Measurements from ENCODE around the gene PRG3.

The PRG3 gene

DNA sequence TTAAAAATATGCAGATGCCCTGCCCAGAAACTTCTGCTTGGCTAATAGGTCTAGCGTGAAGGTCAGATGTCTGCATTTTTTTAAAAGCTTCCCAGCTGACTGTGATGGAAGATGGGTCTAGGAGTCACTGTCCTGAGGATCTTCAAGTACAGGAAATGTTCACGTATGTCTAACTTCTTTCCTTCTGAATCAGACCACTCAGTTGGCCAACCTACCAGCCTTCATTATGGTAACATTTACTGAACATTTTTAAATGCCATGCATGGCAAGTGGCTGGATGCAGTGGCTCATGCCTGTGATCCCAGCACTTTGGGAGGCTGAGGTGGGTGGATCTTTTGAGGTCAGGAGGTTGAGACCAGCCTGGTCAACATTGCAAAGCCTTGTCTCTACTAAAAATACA, 10.6 kb upstream of the PRG3 start:
- TF ChIP-seq, protein P1, sequence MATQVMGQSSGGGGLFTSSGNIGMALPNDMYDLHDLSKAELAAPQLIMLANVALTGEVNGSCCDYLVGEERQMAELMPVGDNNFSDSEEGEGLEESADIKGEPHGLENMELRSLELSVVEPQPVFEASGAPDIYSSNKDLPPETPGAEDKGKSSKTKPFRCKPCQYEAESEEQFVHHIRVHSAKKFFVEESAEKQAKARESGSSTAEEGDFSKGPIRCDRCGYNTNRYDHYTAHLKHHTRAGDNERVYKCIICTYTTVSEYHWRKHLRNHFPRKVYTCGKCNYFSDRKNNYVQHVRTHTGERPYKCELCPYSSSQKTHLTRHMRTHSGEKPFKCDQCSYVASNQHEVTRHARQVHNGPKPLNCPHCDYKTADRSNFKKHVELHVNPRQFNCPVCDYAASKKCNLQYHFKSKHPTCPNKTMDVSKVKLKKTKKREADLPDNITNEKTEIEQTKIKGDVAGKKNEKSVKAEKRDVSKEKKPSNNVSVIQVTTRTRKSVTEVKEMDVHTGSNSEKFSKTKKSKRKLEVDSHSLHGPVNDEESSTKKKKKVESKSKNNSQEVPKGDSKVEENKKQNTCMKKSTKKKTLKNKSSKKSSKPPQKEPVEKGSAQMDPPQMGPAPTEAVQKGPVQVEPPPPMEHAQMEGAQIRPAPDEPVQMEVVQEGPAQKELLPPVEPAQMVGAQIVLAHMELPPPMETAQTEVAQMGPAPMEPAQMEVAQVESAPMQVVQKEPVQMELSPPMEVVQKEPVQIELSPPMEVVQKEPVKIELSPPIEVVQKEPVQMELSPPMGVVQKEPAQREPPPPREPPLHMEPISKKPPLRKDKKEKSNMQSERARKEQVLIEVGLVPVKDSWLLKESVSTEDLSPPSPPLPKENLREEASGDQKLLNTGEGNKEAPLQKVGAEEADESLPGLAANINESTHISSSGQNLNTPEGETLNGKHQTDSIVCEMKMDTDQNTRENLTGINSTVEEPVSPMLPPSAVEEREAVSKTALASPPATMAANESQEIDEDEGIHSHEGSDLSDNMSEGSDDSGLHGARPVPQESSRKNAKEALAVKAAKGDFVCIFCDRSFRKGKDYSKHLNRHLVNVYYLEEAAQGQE (IDR thresholded peaks at IDR 0.05; ENCODE audit: insufficient read depth in 1 of 2, low read depth in 2 of 2, low read length in 2 of 2), result no peak
- TF ChIP-seq FOXP2 (optimal IDR thresholded peaks at IDR 0.05; ENCODE audit: borderline replicate concordance, extremely low read depth, extremely low read length, insufficient read depth) (no peak), SIN3A (IDR thresholded peaks at IDR 0.05; ENCODE audit: borderline replicate concordance, insufficient read depth, low read length) (no peak), POLR2AphosphoS5 (IDR thresholded peaks at IDR 0.05; ENCODE audit: low read depth, low read length) (no peak), TAF1 (IDR thresholded peaks at IDR 0.05; ENCODE audit: borderline replicate concordance, insufficient read depth, low read length) (no peak)

DNA sequence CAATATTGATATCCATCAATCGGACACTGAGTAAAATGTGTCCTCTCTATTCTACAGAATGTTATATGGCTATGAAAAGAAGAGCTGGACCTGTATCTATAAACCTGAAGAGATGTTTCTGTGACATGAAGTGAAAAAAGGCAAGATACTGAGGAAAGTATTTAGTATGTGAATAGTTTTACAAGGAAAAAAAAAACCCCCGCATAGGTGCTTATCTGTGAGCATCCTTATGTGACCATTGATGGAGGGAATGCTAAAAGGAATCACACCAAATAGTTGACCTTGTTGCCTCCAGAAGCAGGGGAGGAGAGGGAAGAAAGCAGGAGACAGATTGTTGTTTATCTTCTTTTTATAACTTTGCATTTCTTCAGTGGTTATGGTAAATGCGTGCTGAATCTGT, 10.2 kb upstream of the PRG3 start:
- TF ChIP-seq POLR2AphosphoS5 (IDR thresholded peaks at IDR 0.05; ENCODE audit: low read depth, low read length) (no peak), SIN3A (IDR thresholded peaks at IDR 0.05; ENCODE audit: borderline replicate concordance, insufficient read depth, low read length) (no peak), FOXP2 (optimal IDR thresholded peaks at IDR 0.05; ENCODE audit: borderline replicate concordance, extremely low read depth, extremely low read length, insufficient read depth) (no peak), TAF1 (IDR thresholded peaks at IDR 0.05; ENCODE audit: borderline replicate concordance, insufficient read depth, low read length) (no peak)
- TF ChIP-seq, protein P1 (IDR thresholded peaks at IDR 0.05; ENCODE audit: insufficient read depth in 1 of 2, low read depth in 2 of 2, low read length in 2 of 2), result no peak

DNA sequence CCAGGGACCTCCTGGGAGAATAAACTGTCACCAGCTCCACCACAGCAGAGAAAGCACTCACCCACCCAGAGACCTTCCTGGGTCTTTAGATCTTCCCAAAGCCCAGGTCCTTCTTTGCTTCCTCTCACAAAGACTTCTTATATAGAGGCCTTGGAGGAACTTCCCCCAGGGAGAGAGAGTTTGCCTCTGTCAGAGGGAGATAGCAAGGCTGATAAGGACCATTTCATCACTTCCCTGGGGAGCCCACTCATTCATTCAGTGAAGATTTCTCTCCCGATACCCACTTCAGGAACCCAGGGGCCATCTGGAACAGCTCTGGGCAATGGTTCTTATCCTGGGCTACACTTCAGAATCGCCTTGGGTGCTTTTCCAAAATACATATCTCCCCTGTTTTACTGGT, 9.6 kb upstream of the PRG3 start, which contains the start of gene PRG2:
PRG2 (minus strand) TSS at position 116 of the 400 bp plus-strand sequence. CDS start 706 bp downstream, outside the sequence.
- TF ChIP-seq POLR2AphosphoS5 (IDR thresholded peaks at IDR 0.05; ENCODE audit: low read depth, low read length) (no peak), SIN3A (IDR thresholded peaks at IDR 0.05; ENCODE audit: borderline replicate concordance, insufficient read depth, low read length) (no peak), FOXP2 (optimal IDR thresholded peaks at IDR 0.05; ENCODE audit: borderline replicate concordance, extremely low read depth, extremely low read length, insufficient read depth) (no peak), TAF1 (IDR thresholded peaks at IDR 0.05; ENCODE audit: borderline replicate concordance, insufficient read depth, low read length) (no peak)
- TF ChIP-seq, protein P1 (IDR thresholded peaks at IDR 0.05; ENCODE audit: insufficient read depth in 1 of 2, low read depth in 2 of 2, low read length in 2 of 2), result no peak

DNA sequence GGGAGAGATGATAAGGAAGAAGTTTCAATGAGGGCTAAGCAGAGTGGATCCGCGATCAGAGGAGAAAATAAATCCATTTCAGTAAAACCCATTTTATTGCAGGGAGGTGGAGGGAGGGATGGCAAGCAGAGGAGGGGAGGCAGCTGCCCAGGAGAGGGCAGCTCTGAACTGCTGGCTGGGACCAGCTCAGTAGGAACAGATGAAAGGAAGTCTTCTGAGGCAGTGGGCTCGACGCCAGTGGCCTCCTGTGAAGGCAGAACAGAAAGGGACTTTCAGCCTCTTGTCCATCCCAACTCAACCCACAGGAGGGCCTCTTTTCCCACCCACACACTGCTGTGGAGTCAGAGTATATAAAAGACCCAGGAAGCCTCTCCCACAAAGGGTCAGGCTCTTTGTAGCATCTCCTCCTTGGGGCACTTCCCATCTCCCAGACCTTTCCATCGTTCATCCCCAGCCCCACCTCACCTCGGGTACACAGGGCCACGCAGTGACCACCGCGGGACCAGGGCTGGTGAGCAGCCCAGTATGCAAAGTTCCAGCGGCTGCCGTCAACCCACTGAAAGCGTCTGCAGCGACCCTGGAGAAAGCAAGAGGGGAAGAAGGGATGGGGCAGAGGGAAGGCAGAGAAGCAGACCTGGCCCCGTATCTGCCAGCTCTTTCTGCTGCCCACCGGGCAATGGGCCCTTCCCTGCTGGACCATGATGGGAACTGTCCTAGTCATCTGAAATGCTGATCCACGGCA, 6.5 kb upstream of the PRG3 start:
- TF ChIP-seq POLR2AphosphoS5 (IDR thresholded peaks at IDR 0.05; ENCODE audit: low read depth, low read length) (no peak), FOXP2 (optimal IDR thresholded peaks at IDR 0.05; ENCODE audit: borderline replicate concordance, extremely low read depth, extremely low read length, insufficient read depth) (no peak), TAF1 (IDR thresholded peaks at IDR 0.05; ENCODE audit: borderline replicate concordance, insufficient read depth, low read length) (no peak), SIN3A (IDR thresholded peaks at IDR 0.05; ENCODE audit: borderline replicate concordance, insufficient read depth, low read length) (no peak)
- TF ChIP-seq, protein P1 (IDR thresholded peaks at IDR 0.05; ENCODE audit: insufficient read depth in 1 of 2, low read depth in 2 of 2, low read length in 2 of 2), result no peak
